B cell (primary cell): ENCODE results near the gene DDHD1. TPM values are rescaled to one million over a fixed set of nuclear protein-coding genes. Genes with fewer than 3 reads are reported as not detected.

ENCODE experiments used
- ATAC-seq: fragments of 200-7000 bp; cut with Tn5 transposase; one replicate; pipeline ENCODE4 v1.10.0; 2021; ENCODE audit warnings: low read depth, mild to moderate bottlenecking, moderate number of reproducible peaks, moderate library complexity
- CTCF ChIA-PET: fragments of 350-600 bp; sonication (Branson Sonifier 250); formaldehyde crosslinking; loops from one replicate; lab custom pipeline; 2021; ENCODE audit warnings: antibody characterized with exemption, inconsistent platforms; lab: Charles Lee
- POLR2A ChIA-PET: fragments of 350-600 bp; sonication (Branson Sonifier 250); formaldehyde crosslinking; loops from one replicate; lab custom pipeline; 2021; ENCODE audit warnings: antibody characterized with exemption; lab: Charles Lee
- DNase-seq: peaks from one replicate; pipeline ENCODE4 v3.0.0; 2013
- H2AFZ ChIP-seq: 2 replicates; pipeline ENCODE4 v1.6.1; 2012; ENCODE audit warnings: mild to moderate bottlenecking, low read depth, low read length; ENCODE audit not compliant: insufficient read depth, poor library complexity, severe bottlenecking
- H3K27ac ChIP-seq, 2 donors: 1 replicate in 1 of 2; 2 replicates in 1 of 2; pipeline ENCODE4 v1.5.1; 2012 to 2013; ENCODE audit warnings: low read length in 2 of 2, mild to moderate bottlenecking in 2 of 2, moderate library complexity in 1 of 2
- H3K27me3 ChIP-seq, 4 experiments: fragments of 200-600 bp in 1 of 4; sonication (generic) in 1 of 4; replicated peaks in 1 of 4; 1 replicate in 2 of 4; 2 replicates in 2 of 4; pipeline versions ENCODE4 v1.6.1 to v1.7.0; 2013 to 2016; ENCODE audit warnings: low read length in 3 of 4, mild to moderate bottlenecking in 2 of 4, mixed read lengths in 1 of 4, moderate library complexity in 1 of 4; ENCODE audit not compliant: insufficient read depth in 4 of 4, control insufficient read depth in 3 of 4; ENCODE audit errors: control extremely low read depth in 1 of 4
- H3K36me3 ChIP-seq, 2 experiments: replicated peaks in 1 of 2; 1 replicate in 1 of 2; 2 replicates in 1 of 2; pipeline versions ENCODE4 v1.6.1 to v1.7.1; 2013; ENCODE audit warnings: low read length in 1 of 2; ENCODE audit not compliant: insufficient read depth in 2 of 2, control insufficient read depth in 1 of 2; ENCODE audit errors: control extremely low read depth in 1 of 2, extremely low read depth in 1 of 2
- H3K4me1 ChIP-seq, 2 donors: fragments of 200-600 bp in 1 of 2; sonication (generic) in 1 of 2; 1 replicate in 1 of 2; 2 replicates in 1 of 2; pipeline versions ENCODE4 v1.5.1 to v1.6.1; 2013 to 2017; ENCODE audit warnings: low read length in 2 of 2; ENCODE audit not compliant: control insufficient read depth in 2 of 2, insufficient read depth in 2 of 2
- H3K4me2 ChIP-seq: replicated peaks from 2 replicates; pipeline ENCODE3; 2012; ENCODE audit warnings: mild to moderate bottlenecking, low read depth, low read length; ENCODE audit not compliant: poor library complexity, severe bottlenecking
- H3K4me3 ChIP-seq, 5 experiments: fragments of 200-600 bp in 1 of 5; sonication (generic) in 1 of 5; 1 replicate in 3 of 5; 2 replicates in 2 of 5; pipeline versions ENCODE4 v1.5.1 to v1.7.0; 2011 to 2016; ENCODE audit warnings: low read length in 4 of 5, mild to moderate bottlenecking in 4 of 5, low read depth in 2 of 5, control low read depth in 1 of 5, moderate library complexity in 1 of 5; ENCODE audit not compliant: insufficient read depth in 1 of 5; ENCODE audit errors: control extremely low read depth in 1 of 5, extremely low read depth in 1 of 5
- H3K79me2 ChIP-seq: fragments of 200-600 bp; sonication (generic); one replicate; pipeline ENCODE4 v1.6.0; 2016; ENCODE audit warnings: low read length; ENCODE audit not compliant: control insufficient read depth, insufficient read depth
- H3K9ac ChIP-seq: fragments of 200-600 bp; sonication (generic); 2 replicates; pipeline ENCODE4 v1.6.1; 2017; ENCODE audit warnings: mild to moderate bottlenecking, low read length, moderate library complexity
- H3K9me3 ChIP-seq, 3 donors: one replicate each; pipeline versions ENCODE4 v1.6.1 to v1.7.1; 2013; ENCODE audit warnings: low read length in 2 of 3; ENCODE audit not compliant: control insufficient read depth in 2 of 3, insufficient read depth in 1 of 3; ENCODE audit errors: control extremely low read depth in 1 of 3
- H4K20me1 ChIP-seq: 2 replicates; pipeline ENCODE4 v1.6.0; 2012; ENCODE audit warnings: mild to moderate bottlenecking, low read length; ENCODE audit not compliant: insufficient read depth, control insufficient read depth, poor library complexity, severe bottlenecking
- H3K27ac Mint-ChIP-seq: one replicate; pipeline ENCODE4 v1.8.0; 2021; ENCODE audit warnings: mixed read lengths
- H3K27me3 Mint-ChIP-seq: one replicate; pipeline ENCODE4 v1.8.0; 2021; ENCODE audit warnings: mixed read lengths
- H3K4me1 Mint-ChIP-seq: one replicate; pipeline ENCODE4 v1.8.0; 2021; ENCODE audit warnings: mixed read lengths
- H3K4me3 Mint-ChIP-seq: one replicate; pipeline ENCODE4 v1.8.0; 2021; ENCODE audit warnings: mixed read lengths
- H3K9me3 Mint-ChIP-seq: one replicate; pipeline ENCODE4 v1.8.0; 2022; ENCODE audit warnings: mixed read lengths; ENCODE audit not compliant: insufficient read depth
- EZH2 ChIP-seq: IDR thresholded peaks from 2 replicates; pipeline ENCODE4 v1.6.1; 2012; ENCODE audit warnings: borderline replicate concordance, low read depth, mild to moderate bottlenecking, moderate library complexity, low read length; ENCODE audit not compliant: insufficient read depth, poor library complexity, severe bottlenecking
- WGBS: methylation state at CpG from one replicate; pipeline ENCODE4 v1.1.5; 2013; ENCODE audit warnings: missing lambda C conversion rate; ENCODE audit not compliant: insufficient coverage; 5-methylcytosine and 5-hydroxymethylcytosine counted together
- intact Hi-C: fragments of 100-400 bp; cut with micrococcal nuclease; formaldehyde crosslinking; loops from one replicate; pipeline ENCODE4 v1.10.0; 2022
- polyA plus RNA-seq: library from polyadenylated mRNA; depleted of rRNA; stranded (reverse); fragments of >200 nt; gene quantifications from 2 replicates; pipeline ENCODE4 v1.2.3, GENCODE V29; 2012
- total RNA-seq, 2 donors: library from RNA; stranded (reverse); fragments of 120-200 nt in 1 of 2; gene quantifications; 1 replicate in 1 of 2; 2 replicates in 1 of 2; pipeline versions ENCODE4 v1.2.3 to v1.2.4, GENCODE V29; 2013 to 2022
- TF ChIP-seq, protein P1 (sequence below): fragments of 200-600 bp; IDR thresholded peaks from one replicate; pipeline ENCODE4 v1.8.0; 2022; ENCODE audit warnings: antibody characterized with exemption, mild to moderate bottlenecking

DDHD1 gene
- total and polyA plus RNA-seq, 2 donors (not counting 1 experiment from before 2014, with no cell fraction given): 7.1 to 75.4 TPM

DNA sequence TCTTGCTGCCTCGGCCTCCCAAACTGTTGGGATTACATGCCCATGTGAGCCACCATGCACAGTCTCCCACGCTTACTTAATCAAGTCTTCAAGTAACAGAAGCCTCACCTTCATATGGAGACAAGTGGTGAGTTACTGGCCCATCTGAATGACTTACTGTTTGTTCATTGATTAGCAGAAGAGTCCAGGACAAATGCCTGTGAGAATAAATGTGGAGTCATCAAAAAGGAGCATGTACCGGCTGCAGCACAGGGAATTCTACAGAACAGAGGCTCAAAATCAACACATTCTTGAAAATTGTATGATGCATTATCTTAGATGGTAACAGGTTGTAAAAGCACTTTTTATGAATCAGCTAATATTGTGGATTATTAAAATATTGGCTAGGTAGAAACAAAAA lies 129.8 kb downstream of the DDHD1 start:
- CTCF ChIA-PET: no interaction called here
- no peaks in the 10 kb centered on the region for H3K27me3 Mint-ChIP-seq

DNA sequence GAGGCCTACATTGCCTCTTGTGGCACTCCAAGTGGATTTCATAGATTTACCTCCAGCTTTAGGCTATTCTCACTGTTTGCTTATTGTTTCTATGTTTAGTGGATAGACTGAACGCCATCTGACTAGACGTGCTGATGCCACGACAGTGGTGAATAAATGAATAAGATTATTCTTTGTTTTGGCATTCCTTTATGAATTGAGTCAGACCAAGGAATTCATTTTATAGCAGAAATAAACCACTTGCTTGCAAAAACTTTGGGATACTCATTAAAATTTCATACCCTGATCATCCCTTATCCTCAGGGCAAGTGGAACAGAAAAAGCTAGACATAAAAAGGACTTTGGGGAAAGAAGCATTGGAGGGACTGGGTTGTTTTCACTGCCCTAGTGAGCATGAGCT lies 130.5 kb downstream of the DDHD1 start:
- no peaks in the 10 kb centered on the region for H3K27me3 Mint-ChIP-seq
- no peak overlapping the region for H3K27ac Mint-ChIP-seq
- no peak overlapping the region for H3K9ac ChIP-seq
- no peak for DNase-seq
- H3K36me3 ChIP-seq: no peaks in the 10 kb centered on the region
- no peak for TF ChIP-seq EZH2
- TF ChIP-seq, protein P1, sequence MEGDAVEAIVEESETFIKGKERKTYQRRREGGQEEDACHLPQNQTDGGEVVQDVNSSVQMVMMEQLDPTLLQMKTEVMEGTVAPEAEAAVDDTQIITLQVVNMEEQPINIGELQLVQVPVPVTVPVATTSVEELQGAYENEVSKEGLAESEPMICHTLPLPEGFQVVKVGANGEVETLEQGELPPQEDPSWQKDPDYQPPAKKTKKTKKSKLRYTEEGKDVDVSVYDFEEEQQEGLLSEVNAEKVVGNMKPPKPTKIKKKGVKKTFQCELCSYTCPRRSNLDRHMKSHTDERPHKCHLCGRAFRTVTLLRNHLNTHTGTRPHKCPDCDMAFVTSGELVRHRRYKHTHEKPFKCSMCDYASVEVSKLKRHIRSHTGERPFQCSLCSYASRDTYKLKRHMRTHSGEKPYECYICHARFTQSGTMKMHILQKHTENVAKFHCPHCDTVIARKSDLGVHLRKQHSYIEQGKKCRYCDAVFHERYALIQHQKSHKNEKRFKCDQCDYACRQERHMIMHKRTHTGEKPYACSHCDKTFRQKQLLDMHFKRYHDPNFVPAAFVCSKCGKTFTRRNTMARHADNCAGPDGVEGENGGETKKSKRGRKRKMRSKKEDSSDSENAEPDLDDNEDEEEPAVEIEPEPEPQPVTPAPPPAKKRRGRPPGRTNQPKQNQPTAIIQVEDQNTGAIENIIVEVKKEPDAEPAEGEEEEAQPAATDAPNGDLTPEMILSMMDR: no peak
- ATAC-seq: no peak
- H3K27me3 ChIP-seq: no peaks in the 10 kb centered on the region
- WGBS: 100% methylated on average over 1 of the region's 3 CpGs
- H3K9me3 Mint-ChIP-seq: no peaks in the 10 kb centered on the region
- H2AFZ ChIP-seq: no peak overlapping the region
- no peaks in the 10 kb centered on the region for H4K20me1 ChIP-seq
- H3K79me2 ChIP-seq: no peaks in the 10 kb centered on the region
- H3K4me3 ChIP-seq: no peak overlapping the region
- ChIA-PET POLR2A (no interaction called here), CTCF (no interaction called here)
- H3K4me2 ChIP-seq: no peak overlapping the region
- no peaks in the 10 kb centered on the region for H3K4me1 Mint-ChIP-seq
- H3K4me1 ChIP-seq: no peaks in the 10 kb centered on the region
- no peaks in the 10 kb centered on the region for H3K9me3 ChIP-seq
- intact Hi-C loops: no loop called here
- H3K4me3 Mint-ChIP-seq: no peak overlapping the region
- no peak overlapping the region for H3K27ac ChIP-seq

More for the DNA sequence above, 129.8 kb downstream of the DDHD1 start:
- Histone ChIP-seq H3K79me2 (no peaks in the 10 kb centered on the region), H3K36me3 (no peaks in the 10 kb centered on the region), H3K4me2 (no peak overlapping the region), H3K9me3 (no peaks in the 10 kb centered on the region), H3K9ac (no peak overlapping the region), H3K27me3 (no peaks in the 10 kb centered on the region), H3K4me1 (no peaks in the 10 kb centered on the region), H3K4me3 (no peak overlapping the region), H4K20me1 (no peaks in the 10 kb centered on the region), H3K27ac (no peak overlapping the region), H2AFZ (no peak overlapping the region)
- no peak for TF ChIP-seq EZH2
- TF ChIP-seq, protein P1: no peak
- POLR2A ChIA-PET: no interaction called here
- Mint-ChIP-seq H3K27ac (no peak overlapping the region), H3K4me1 (no peaks in the 10 kb centered on the region), H3K4me3 (no peak overlapping the region), H3K9me3 (no peaks in the 10 kb centered on the region)
- ATAC-seq (no peak), DNase-seq (no peak)
- intact Hi-C loops: no loop called here
- WGBS: no CpG with 5 or more reads among the region's 3 CpGs
